Adrenal gland (tissue), 12 donors: ENCODE measurements around the gene MYO5B. TPM values are rescaled to one million over a fixed set of nuclear protein-coding genes. Genes with fewer than 3 reads are reported as not detected.

Experiments used
- DNase-seq, 7 donors: peaks; one replicate each; pipeline ENCODE4 v3.0.0-alpha.2; 2019 to 2020
- H3K27ac ChIP-seq, 5 donors: fragments of 200-600 bp; sonication (generic) in 4 of 5; 1 replicate in 3 of 5; 2 replicates in 2 of 5; pipeline versions ENCODE4 v1.5.1 to v1.8.0; 2016 to 2020; ENCODE audit warnings: mild to moderate bottlenecking in 1 of 5
- H3K27me3 ChIP-seq: fragments of 200-600 bp; 2 replicates; pipeline ENCODE4 v1.8.0; 2021
- H3K36me3 ChIP-seq, 2 donors: fragments of 200-600 bp; replicated peaks in 1 of 2; 1 replicate in 1 of 2; 2 replicates in 1 of 2; pipeline versions ENCODE4 v1.5.1 to v1.8.0; 2018 to 2022
- H3K4me1 ChIP-seq, 2 donors: fragments of 200-600 bp; replicated peaks in 1 of 2; 1 replicate in 1 of 2; 2 replicates in 1 of 2; pipeline versions ENCODE4 v1.5.1 to v1.8.0; 2018 to 2021
- H3K4me3 ChIP-seq, 4 donors: fragments of 200-600 bp; sonication (generic) in 3 of 4; one replicate each; pipeline ENCODE4 v1.5.1; 2016 to 2018
- H3K9me3 ChIP-seq, 3 donors: fragments of 200-600 bp; sonication (generic) in 1 of 3; replicated peaks in 1 of 3; 1 replicate in 2 of 3; 2 replicates in 1 of 3; pipeline versions ENCODE4 v1.5.1 to v1.8.0; 2016 to 2021
- CTCF ChIP-seq, 6 experiments: fragments of 450-650 bp in 4 of 6; fragments of 200-600 bp in 2 of 6; sonication (generic) in 1 of 6; IDR thresholded peaks; 1 replicate in 5 of 6; 2 replicates in 1 of 6; pipeline versions ENCODE4 v1.5.1 to v1.8.0; 2016 to 2021; ENCODE audit warnings: antibody characterized with exemption in 6 of 6, mild to moderate bottlenecking in 2 of 6, moderate library complexity in 1 of 6
- POLR2A ChIP-seq, 2 donors: fragments of 450-650 bp; IDR thresholded peaks; one replicate each; pipeline ENCODE4 v1.6.1; 2017; ENCODE audit warnings: antibody characterized with exemption in 2 of 2, mild to moderate bottlenecking in 2 of 2, moderate library complexity in 1 of 2
- WGBS, 4 donors: extraction: QIAGEN DNeasy Blood & Tissue Kit in 2 of 4; methylation state at CpG; one replicate each; pipeline versions ENCODE4 v1.1.5 to v1.1.7; 2013 to 2017; 5-methylcytosine and 5-hydroxymethylcytosine counted together
- intact Hi-C, 2 donors: fragments of 100-400 bp; cut with DNase I; formaldehyde crosslinking; loops; one replicate each; pipeline versions ENCODE4 v1.14.1 to v1.15.0; 2022 to 2023
- polyA plus RNA-seq, 3 donors: library from polyadenylated mRNA; stranded (reverse); fragments of 200-250 nt in 2 of 3; fragments of 350-450 nt in 1 of 3; fragmentation: Illumina TruSeq in 1 of 3; extraction: RNeasy Lipid Tissue Mini Kit (QIAGEN cat#74804) in 1 of 3; gene quantifications; one replicate each; pipeline ENCODE4 v1.2.3, GENCODE V29; 2013 to 2014
- total RNA-seq, 9 donors: library from RNA; depleted of rRNA in 4 of 9; stranded (reverse); fragments of >200 nt in 4 of 9; fragments of 120-200 nt in 1 of 9; fragmentation: NEBNext Ultra II Directional in 1 of 9; extraction: Animal tissue kit (Norgen Biotek cat#: 25700) in 1 of 9; gene quantifications; one replicate each; pipeline versions ENCODE4 v1.1.0 to v1.2.4, GENCODE V29; 2013 to 2023
- donor health status: healthy with polysubstance abuse.
- donor health status: Bipolar disorder and iron deficiency.
- donor health status: DM: yes; HTN: yes; CAD: no.
- donor health status: DM: no; HTN: no; CAD: no.
- donor health status: DM: no; HTN: no; CAD: no.
- donor health status: DM: yes; HTN: yes; CAD: no.

The MYO5B gene
- total and polyA plus RNA-seq, 12 donors: 0.61 to 9.3 (median 2.9) TPM

GRCh38 chr18:50093366-50094064 lies 101.4 kb downstream of the MYO5B start:
- TF ChIP-seq CTCF (IDR thresholded peaks at IDR 0.05) (no peak), POLR2A (IDR thresholded peaks at IDR 0.05) (no peak)
- Histone ChIP-seq H3K27ac (no peak overlapping the region), H3K36me3 (no peaks in the 10 kb centered on the region), H3K4me3 (no peak overlapping the region), H3K4me1 (no peaks in the 10 kb centered on the region), H3K27me3 (no peaks in the 10 kb centered on the region), H3K9me3 (no peaks in the 10 kb centered on the region)
- no peak for DNase-seq
- intact Hi-C loops: no loop called here
- WGBS, 4 donors: 70 to 75% (median 72%) methylated on average over 6 of the region's 6 CpGs

- no peaks in the 10 kb centered on the region for H3K27me3 ChIP-seq
- DNase-seq: no peak
- H3K4me1 ChIP-seq: no peaks in the 10 kb centered on the region
- H3K27ac ChIP-seq: no peak overlapping the region
- H3K4me3 ChIP-seq: no peak overlapping the region
- intact Hi-C loops: no loop called here
- TF ChIP-seq CTCF (IDR thresholded peaks at IDR 0.05): no peak
- no peak for TF ChIP-seq POLR2A (IDR thresholded peaks at IDR 0.05)
- 55 to 77% (median 60%) methylated on average over 3 of the region's 3 CpGs for WGBS, 4 donors
- H3K9me3 ChIP-seq: no peaks in the 10 kb centered on the region
- H3K36me3 ChIP-seq: no peaks in the 10 kb centered on the region
Measured at GRCh38 chr18:50092245-50092805, 102.6 kb downstream of the MYO5B start.

- intact Hi-C loops: no loop called here
- WGBS, 4 donors: 74 to 86% (median 81%) methylated on average over 2 of the region's 2 CpGs
- no peak for DNase-seq
- no peak overlapping the region for H3K4me3 ChIP-seq
- H3K27ac ChIP-seq: no peak overlapping the region
- H3K4me1 ChIP-seq: no peaks in the 10 kb centered on the region
- H3K9me3 ChIP-seq: no peaks in the 10 kb centered on the region
- H3K36me3 ChIP-seq: no peaks in the 10 kb centered on the region
- no peak for TF ChIP-seq POLR2A (IDR thresholded peaks at IDR 0.05)
- no peak for TF ChIP-seq CTCF (IDR thresholded peaks at IDR 0.05)
- no peaks in the 10 kb centered on the region for H3K27me3 ChIP-seq
Measured at GRCh38 chr18:50091509-50092244, 103.3 kb downstream of the MYO5B start.
